Placental pericyte (primary cell): Measurements from ENCODE around the gene OVCH2. TPM values are rescaled to one million over a fixed set of nuclear protein-coding genes. Genes with fewer than 3 reads are reported as not detected.

Experiments
- total RNA-seq: library from RNA; depleted of rRNA; stranded (reverse); fragments of >200 nt; gene quantifications from 2 replicates; pipeline ENCODE4 v1.2.3, GENCODE V29; 2012

OVCH2 gene, protein sequence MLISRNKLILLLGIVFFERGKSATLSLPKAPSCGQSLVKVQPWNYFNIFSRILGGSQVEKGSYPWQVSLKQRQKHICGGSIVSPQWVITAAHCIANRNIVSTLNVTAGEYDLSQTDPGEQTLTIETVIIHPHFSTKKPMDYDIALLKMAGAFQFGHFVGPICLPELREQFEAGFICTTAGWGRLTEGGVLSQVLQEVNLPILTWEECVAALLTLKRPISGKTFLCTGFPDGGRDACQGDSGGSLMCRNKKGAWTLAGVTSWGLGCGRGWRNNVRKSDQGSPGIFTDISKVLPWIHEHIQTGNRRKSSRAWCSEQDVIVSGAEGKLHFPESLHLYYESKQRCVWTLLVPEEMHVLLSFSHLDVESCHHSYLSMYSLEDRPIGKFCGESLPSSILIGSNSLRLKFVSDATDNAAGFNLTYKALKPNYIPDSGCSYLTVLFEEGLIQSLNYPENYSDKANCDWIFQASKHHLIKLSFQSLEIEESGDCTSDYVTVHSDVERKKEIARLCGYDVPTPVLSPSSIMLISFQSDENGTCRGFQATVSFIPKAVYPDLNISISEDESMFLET
- total RNA-seq = not detected in 2 replicates

DNA sequence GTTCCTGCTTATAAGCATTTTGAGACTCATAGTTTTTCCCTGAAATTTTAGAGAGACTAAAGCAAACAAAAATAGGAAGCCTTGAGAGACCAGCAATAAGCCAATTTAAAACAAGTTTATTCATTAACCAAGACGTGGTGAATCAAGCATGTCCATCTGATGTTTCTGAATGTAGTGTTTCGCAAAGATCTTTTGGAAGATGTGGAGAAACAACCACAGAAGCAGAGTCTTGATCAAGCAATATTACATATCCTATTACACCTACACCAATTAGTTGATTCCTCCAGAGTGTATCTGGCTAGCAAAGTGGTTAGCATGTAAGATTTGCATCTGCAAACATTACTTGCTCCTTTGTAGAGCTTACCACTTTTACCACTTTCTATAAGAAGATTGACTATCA lies at the start of gene OVCH2:
OVCH2 (minus strand) TSS at position 101 of the 400 bp plus-strand sequence; CDS start at position 18, 83 bp downstream.

DNA sequence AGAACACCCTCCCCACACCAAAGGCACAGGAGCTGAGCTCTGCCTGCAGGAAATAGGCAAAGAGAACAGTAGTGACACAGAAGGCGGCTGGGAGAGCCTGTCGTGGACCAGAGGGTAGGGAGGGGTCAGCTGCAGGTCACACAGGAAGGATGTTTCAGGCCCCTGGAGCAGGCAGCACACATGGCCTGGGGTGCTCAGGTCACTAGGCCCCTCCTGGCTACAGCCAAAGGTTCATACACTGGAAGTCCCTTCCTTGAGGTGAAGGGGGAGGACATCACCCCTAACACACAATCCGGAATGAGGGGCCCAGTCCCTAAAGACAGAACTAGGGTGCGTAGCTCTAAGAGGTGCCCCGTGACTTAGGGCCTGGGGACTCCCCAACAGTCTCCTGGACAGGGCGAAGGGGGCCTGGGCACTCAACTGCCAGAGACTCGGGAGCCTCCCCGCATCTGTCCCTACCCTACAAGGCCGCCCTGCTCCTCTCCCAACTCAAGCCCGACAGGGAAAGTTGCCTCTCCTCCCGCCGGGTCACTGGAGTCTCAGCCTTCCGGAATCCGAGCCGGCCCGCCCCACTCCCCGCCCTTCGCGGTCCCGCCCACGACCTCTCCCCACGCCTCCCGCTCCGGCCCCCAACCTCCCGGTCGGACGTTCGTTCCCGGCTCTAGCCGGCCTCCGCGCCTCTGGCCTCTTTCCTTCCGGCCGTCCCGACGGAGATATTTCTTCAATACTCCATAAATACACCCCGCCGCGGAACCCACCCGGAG lies 33.1 kb downstream of the OVCH2 start, which contains the start of gene CYB5R2:
CYB5R2 (minus strand) TSS at position 541 of the 764 bp plus-strand sequence. CDS start 675 bp downstream, outside the sequence.

Other genes starting within 250 kb of the OVCH2 start
- 0.44 and 0.72 TPM in 2 replicates for gene OLFML1, start 221.0 kb downstream of the OVCH2 start, total RNA-seq
- gene PPFIBP2, start 192.5 kb downstream of the OVCH2 start, total RNA-seq = 4.4 and 11.2 TPM in 2 replicates
- gene CYB5R2, start 33.0 kb downstream of the OVCH2 start, total RNA-seq = 16.4 and 19.6 TPM in 2 replicates
- gene OR5P2, start 90.5 kb upstream of the OVCH2 start, total RNA-seq = not detected in 2 replicates
- not detected in 2 replicates for gene OR5P3, start 124.4 kb upstream of the OVCH2 start, total RNA-seq
- under 0.01 TPM in 1 of 2 replicates, not detected in the other for gene OR10A6, start 224.8 kb upstream of the OVCH2 start, total RNA-seq
- gene OR10A3, start 235.2 kb upstream of the OVCH2 start, total RNA-seq = not detected in 2 replicates